Esophagus muscularis mucosa (tissue), 3 donors: ENCODE measurements around the gene BUB1.

ENCODE experiments used
- POLR2A ChIP-seq: fragments of 450-650 bp; IDR thresholded peaks from one replicate; pipeline ENCODE4 v1.6.1; 2017; ENCODE audit warnings: antibody characterized with exemption, moderate library complexity, mild to moderate bottlenecking, low read depth
- POLR2AphosphoS5 ChIP-seq, 2 donors: sonication (generic); formaldehyde crosslinking; IDR thresholded peaks; one replicate each; pipeline ENCODE4 v1.6.1; 2017; ENCODE audit warnings: antibody characterized with exemption in 2 of 2
- TF ChIP-seq, protein P1 (sequence below), 3 experiments: fragments of 200-600 bp in 2 of 3; fragments of 450-650 bp in 1 of 3; sonication (generic) in 2 of 3; IDR thresholded peaks; one replicate each; pipeline ENCODE4 v1.5.1; 2017 to 2019; ENCODE audit warnings: antibody characterized with exemption in 3 of 3, mild to moderate bottlenecking in 2 of 3, moderate library complexity in 1 of 3

DNA sequence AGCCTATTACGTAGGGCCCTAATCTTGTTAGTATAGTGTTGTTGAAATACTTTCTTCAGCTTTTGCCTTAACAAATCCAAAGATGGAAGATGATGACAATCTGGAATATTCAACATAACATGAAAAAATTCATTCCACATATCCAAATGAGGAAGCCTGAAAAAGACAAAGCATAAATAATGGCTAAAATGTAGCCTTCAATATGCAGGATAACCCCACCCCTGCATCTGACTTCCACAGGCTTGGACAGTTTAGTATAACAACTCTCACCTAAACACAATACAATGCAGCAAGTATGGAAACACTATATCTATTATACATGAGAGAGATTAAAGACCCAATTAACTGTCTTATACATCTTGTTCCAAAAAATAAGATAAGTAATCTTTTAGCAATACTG lies 39.9 kb downstream of the BUB1 start:
- TF ChIP-seq, protein P1, sequence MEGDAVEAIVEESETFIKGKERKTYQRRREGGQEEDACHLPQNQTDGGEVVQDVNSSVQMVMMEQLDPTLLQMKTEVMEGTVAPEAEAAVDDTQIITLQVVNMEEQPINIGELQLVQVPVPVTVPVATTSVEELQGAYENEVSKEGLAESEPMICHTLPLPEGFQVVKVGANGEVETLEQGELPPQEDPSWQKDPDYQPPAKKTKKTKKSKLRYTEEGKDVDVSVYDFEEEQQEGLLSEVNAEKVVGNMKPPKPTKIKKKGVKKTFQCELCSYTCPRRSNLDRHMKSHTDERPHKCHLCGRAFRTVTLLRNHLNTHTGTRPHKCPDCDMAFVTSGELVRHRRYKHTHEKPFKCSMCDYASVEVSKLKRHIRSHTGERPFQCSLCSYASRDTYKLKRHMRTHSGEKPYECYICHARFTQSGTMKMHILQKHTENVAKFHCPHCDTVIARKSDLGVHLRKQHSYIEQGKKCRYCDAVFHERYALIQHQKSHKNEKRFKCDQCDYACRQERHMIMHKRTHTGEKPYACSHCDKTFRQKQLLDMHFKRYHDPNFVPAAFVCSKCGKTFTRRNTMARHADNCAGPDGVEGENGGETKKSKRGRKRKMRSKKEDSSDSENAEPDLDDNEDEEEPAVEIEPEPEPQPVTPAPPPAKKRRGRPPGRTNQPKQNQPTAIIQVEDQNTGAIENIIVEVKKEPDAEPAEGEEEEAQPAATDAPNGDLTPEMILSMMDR (IDR thresholded peaks at IDR 0.05) = no peak
- TF ChIP-seq POLR2A = no peak
- TF ChIP-seq POLR2AphosphoS5 (IDR thresholded peaks at IDR 0.05) = no peak
